DOHH2 (cell line): ENCODE data around the gene NPIPB9.
"Not testable (repeated sequence)": the region's sequence is repeated elsewhere in the genome, so short reads cannot be mapped to it uniquely, and the experiment has no call there.

Experiments used
- H3F3A ChIP-seq: fragments of 200-600 bp; sonication (generic), shearing (Covaris generic); 2 replicates; pipeline ENCODE4 v1.6.0; 2016; ENCODE audit warnings: antibody characterized with exemption, mild to moderate bottlenecking; ENCODE audit not compliant: control insufficient read depth, insufficient read depth
- H3K27ac ChIP-seq: fragments of 200-600 bp; sonication (generic); 2 replicates; pipeline ENCODE4 v1.5.1; 2014; ENCODE audit warnings: low read depth, mild to moderate bottlenecking, low read length, moderate library complexity
- H3K27me3 ChIP-seq: fragments of 200-600 bp; sonication (generic); 2 replicates; pipeline ENCODE4 v1.6.1; 2014; ENCODE audit warnings: mild to moderate bottlenecking, low read length, mixed read lengths; ENCODE audit not compliant: control insufficient read depth
- H3K36me3 ChIP-seq: fragments of 200-600 bp; sonication (generic); 2 replicates; pipeline ENCODE4 v1.6.1; 2014; ENCODE audit warnings: mild to moderate bottlenecking, low read length, moderate library complexity, mixed read lengths; ENCODE audit not compliant: control insufficient read depth
- H3K4me1 ChIP-seq: fragments of 200-600 bp; sonication (generic); 2 replicates; pipeline ENCODE4 v1.6.1; 2014; ENCODE audit warnings: mild to moderate bottlenecking, low read length, mixed read lengths; ENCODE audit not compliant: control insufficient read depth
- H3K4me2 ChIP-seq: fragments of 200-600 bp; sonication (generic); 2 replicates; pipeline ENCODE4 v1.6.0; 2014; ENCODE audit warnings: mild to moderate bottlenecking, low read length, moderate library complexity
- H3K4me3 ChIP-seq: fragments of 200-600 bp; sonication (generic); 2 replicates; pipeline ENCODE4 v1.5.1; 2014; ENCODE audit warnings: mild to moderate bottlenecking, low read length, mixed read lengths
- H3K79me2 ChIP-seq: fragments of 200-600 bp; sonication (generic); 2 replicates; pipeline ENCODE4 v1.6.1; 2014; ENCODE audit warnings: mild to moderate bottlenecking, low read length, mixed read lengths; ENCODE audit not compliant: control insufficient read depth
- H3K9me2 ChIP-seq: fragments of 200-600 bp; sonication (generic); replicated peaks from 2 replicates; pipeline ENCODE4 v1.6.1; 2014; ENCODE audit warnings: mild to moderate bottlenecking, low read length, mixed read lengths; ENCODE audit not compliant: control insufficient read depth
- H3K9me3 ChIP-seq: fragments of 200-600 bp; sonication (generic); 2 replicates; pipeline ENCODE4 v1.6.1; 2014; ENCODE audit warnings: antibody characterized with exemption, low read length, mixed read lengths; ENCODE audit not compliant: control insufficient read depth, insufficient read depth
- H4K20me1 ChIP-seq: fragments of 200-600 bp; sonication (generic); 2 replicates; pipeline ENCODE4 v1.6.0; 2014; ENCODE audit warnings: low read depth, mild to moderate bottlenecking, antibody characterized with exemption, low read length, moderate library complexity; ENCODE audit not compliant: control insufficient read depth, insufficient read depth

Gene NPIPB9

DNA sequence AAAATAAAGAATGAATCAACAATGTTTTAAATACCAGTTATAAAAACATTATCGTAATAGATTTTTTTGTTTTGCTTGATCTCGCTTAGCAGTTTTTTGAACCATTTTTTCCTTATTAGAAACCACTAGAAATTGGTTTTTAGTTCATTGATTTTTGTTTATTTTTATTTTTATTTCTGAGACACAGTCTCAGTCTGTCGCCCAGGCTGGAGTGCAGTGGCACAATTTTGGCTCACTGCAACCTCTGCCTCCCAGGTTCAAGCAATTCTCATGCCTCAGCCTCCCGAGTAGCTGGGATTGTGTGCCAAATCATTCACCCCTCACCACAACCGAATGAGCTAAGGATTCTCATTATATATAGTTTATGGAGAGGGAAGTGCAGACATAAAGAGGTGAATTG, at the start of gene NPIPB9:
TSS of gene NPIPB9 (plus strand) at position 301 of the 400 bp plus-strand sequence.
- H3K79me2 ChIP-seq, H3K4me3 ChIP-seq, H3K36me3 ChIP-seq, H3K9me3 ChIP-seq, H3K4me2 ChIP-seq, H3K4me1 ChIP-seq, H3K27ac ChIP-seq, H3F3A ChIP-seq, H4K20me1 ChIP-seq, H3K27me3 ChIP-seq, H3K9me2 ChIP-seq: not testable (repeated sequence)

GRCh38 chr16:28704246-28704645, 47.3 kb upstream of the NPIPB9 start:
- not testable (repeated sequence) for H3K27me3 ChIP-seq, H3K4me1 ChIP-seq, H3K4me3 ChIP-seq, H3K9me2 ChIP-seq, H3K27ac ChIP-seq, H3K9me3 ChIP-seq, H3K4me2 ChIP-seq, H3K36me3 ChIP-seq, H3K79me2 ChIP-seq, H4K20me1 ChIP-seq, H3F3A ChIP-seq

DNA sequence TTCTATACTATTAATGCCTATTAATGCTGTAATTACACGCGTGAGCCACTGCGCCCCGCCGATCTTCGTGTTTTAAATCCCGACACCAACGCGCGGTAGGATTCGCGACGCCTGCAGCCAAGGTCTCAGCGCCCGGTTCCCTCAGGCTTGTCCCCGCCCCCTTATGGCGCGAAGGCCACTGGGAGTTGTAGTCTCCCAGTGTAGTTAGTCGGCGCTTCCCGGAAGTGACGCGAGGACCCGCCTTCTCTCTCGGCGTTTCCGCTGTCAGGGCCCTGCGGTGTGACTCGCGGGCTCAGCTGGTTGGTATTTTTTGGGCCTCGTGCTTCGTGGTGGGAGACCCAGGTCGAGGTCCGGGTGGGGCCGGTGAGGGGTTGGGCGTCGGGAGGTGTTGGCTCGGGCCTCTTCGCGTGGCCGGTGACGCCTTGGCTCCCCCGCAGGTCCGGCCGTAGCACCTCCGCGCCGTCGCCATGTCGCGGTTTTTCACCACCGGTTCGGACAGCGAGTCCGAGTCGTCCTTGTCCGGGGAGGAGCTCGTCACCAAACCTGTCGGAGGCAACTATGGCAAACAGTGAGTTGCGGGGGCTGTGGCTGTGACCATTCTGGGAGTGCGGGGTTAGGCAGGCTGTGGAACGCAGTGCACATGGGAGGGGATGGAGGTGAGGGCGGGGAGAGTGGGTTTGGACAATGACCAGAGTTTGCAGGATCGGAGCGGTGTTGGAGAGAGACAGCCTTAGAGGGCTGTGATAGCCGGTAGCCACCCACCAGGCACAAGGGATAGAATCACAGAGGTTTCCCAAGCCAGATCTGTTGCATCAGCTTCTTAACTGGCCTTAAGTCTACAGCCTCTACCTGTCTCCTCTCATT, 40.1 kb upstream of the NPIPB9 start, which contains the start of gene EIF3C:
TSS of gene EIF3C (plus strand) at position 245 of the 864 bp plus-strand sequence. CDS start at position 468, 223 bp downstream.
- H3K9me3 ChIP-seq, H3K4me2 ChIP-seq: not testable (repeated sequence)
- peak within 1 kb of the TSS; percentile 51 for H3K4me3 ChIP-seq

GRCh38 chr16:28722852-28723650, 28.5 kb upstream of the NPIPB9 start:
- H3K27me3 ChIP-seq, H3K79me2 ChIP-seq, H3K4me1 ChIP-seq, H3K9me3 ChIP-seq, H3F3A ChIP-seq, H3K9me2 ChIP-seq, H3K36me3 ChIP-seq, H3K27ac ChIP-seq, H3K4me2 ChIP-seq, H4K20me1 ChIP-seq, H3K4me3 ChIP-seq: not testable (repeated sequence)

More for the DNA sequence above, 40.1 kb upstream of the NPIPB9 start, which contains the start of gene EIF3C:
- H3K36me3 ChIP-seq, H3F3A ChIP-seq, H3K4me1 ChIP-seq, H4K20me1 ChIP-seq, H3K9me2 ChIP-seq, H3K27me3 ChIP-seq, H3K79me2 ChIP-seq, H3K27ac ChIP-seq: not testable (repeated sequence)

DNA sequence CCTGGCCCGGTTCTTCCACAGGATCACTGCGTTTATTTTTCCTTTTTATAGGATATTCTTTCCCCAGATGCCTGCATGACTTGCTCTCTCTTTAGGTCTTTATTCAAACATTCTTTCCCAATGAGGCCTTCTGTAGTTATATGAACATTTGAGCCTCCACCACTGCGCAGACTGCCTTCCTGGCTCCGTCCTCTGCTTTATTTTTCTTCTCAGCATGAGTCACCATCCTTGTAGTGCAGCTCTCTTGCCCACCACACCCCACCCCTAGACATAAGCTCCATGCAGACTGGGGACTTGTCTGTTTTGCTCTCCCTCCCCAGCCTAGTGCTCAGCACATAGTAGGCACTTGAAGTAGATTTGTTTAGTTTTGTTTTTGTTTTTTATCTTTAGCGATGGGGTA, 20.3 kb upstream of the NPIPB9 start:
- H3K9me3 ChIP-seq, H3K79me2 ChIP-seq, H3K9me2 ChIP-seq, H4K20me1 ChIP-seq, H3K36me3 ChIP-seq, H3K27me3 ChIP-seq, H3K27ac ChIP-seq, H3K4me1 ChIP-seq, H3K4me3 ChIP-seq, H3F3A ChIP-seq, H3K4me2 ChIP-seq: not testable (repeated sequence)

- not testable (repeated sequence) for H3K36me3 ChIP-seq, H3K27me3 ChIP-seq, H3K9me3 ChIP-seq, H4K20me1 ChIP-seq, H3K4me1 ChIP-seq, H3K4me3 ChIP-seq, H3K79me2 ChIP-seq, H3K4me2 ChIP-seq, H3K9me2 ChIP-seq, H3F3A ChIP-seq, H3K27ac ChIP-seq
Measured at GRCh38 chr16:28732455-28733124, 19.0 kb upstream of the NPIPB9 start.

DNA sequence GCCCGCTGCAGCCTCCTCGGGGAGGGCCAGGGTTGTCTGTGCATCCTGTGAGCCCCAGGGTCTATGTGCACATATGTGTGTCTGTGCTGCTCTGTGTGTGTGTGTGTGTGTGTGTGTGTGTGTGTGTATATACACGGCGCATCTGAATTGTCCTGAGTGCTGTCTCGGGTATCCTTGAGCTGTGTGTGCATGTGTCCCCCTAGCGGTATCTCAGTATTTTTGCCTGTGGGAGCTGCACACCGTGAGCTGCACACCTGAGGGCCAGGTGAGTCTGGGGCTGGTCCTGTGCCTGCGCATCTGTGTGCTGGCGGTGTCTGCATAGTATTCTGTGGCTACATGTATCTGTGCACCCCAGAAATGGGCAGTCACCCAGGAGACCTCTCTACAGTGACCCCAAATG, 11.8 kb upstream of the NPIPB9 start:
- H3K9me2 ChIP-seq, H3K4me1 ChIP-seq, H3K27ac ChIP-seq, H3K79me2 ChIP-seq, H3K27me3 ChIP-seq, H3F3A ChIP-seq, H3K4me3 ChIP-seq, H3K4me2 ChIP-seq, H4K20me1 ChIP-seq, H3K36me3 ChIP-seq, H3K9me3 ChIP-seq: not testable (repeated sequence)
